Testis (tissue), 3 donors: ENCODE results near the gene FTMT. TPM values are rescaled to one million over a fixed set of nuclear protein-coding genes. Genes with fewer than 3 reads are reported as not detected.

Experiments
- DNase-seq: peaks from one replicate; pipeline ENCODE4 v3.0.0-alpha.2; 2019
- H3K27ac ChIP-seq, 2 donors: fragments of 200-600 bp; sonication (generic); one replicate each; pipeline ENCODE4 v1.5.1; 2019
- H3K27me3 ChIP-seq: fragments of 200-600 bp; sonication (generic); one replicate; pipeline ENCODE4 v1.5.1; 2019
- H3K36me3 ChIP-seq: fragments of 200-600 bp; sonication (generic); one replicate; pipeline ENCODE4 v1.5.1; 2017; ENCODE audit warnings: low read depth; ENCODE audit errors: missing control alignments
- H3K4me1 ChIP-seq: fragments of 200-600 bp; sonication (generic); one replicate; pipeline ENCODE4 v1.5.1; 2019
- H3K4me3 ChIP-seq, 2 donors: fragments of 200-600 bp; sonication (generic); one replicate each; pipeline ENCODE4 v1.5.1; 2017 to 2019
- H3K9me3 ChIP-seq: fragments of 200-600 bp; sonication (generic); one replicate; pipeline ENCODE4 v1.5.1; 2017
- POLR2A ChIP-seq: fragments of 450-650 bp; IDR thresholded peaks from one replicate; pipeline ENCODE4 v1.6.1; 2017; ENCODE audit warnings: antibody characterized with exemption, mild to moderate bottlenecking, moderate library complexity
- WGBS, 2 donors: methylation state at CpG; one replicate each; pipeline ENCODE4 v1.1.5; 2018; 5-methylcytosine and 5-hydroxymethylcytosine counted together
- intact Hi-C: fragments of 100-400 bp; cut with DNase I; formaldehyde crosslinking; loops from one replicate; pipeline ENCODE4 v1.15.1; 2023; ENCODE audit warnings: low total_unique reads
- polyA plus RNA-seq: library from polyadenylated mRNA; stranded (reverse); fragments of 350-450 nt; fragmentation: Illumina TruSeq; extraction: RNeasy Lipid Tissue Mini Kit (QIAGEN cat#74804); gene quantifications from one replicate; pipeline ENCODE4 v1.2.3, GENCODE V29; 2014; ENCODE audit warnings: low read depth, low replicate concordance; ENCODE audit not compliant: insufficient read depth
- total RNA-seq, 2 donors: library from RNA; depleted of rRNA; stranded (reverse); fragments of >200 nt; gene quantifications; one replicate each; pipeline ENCODE4 v1.2.3, GENCODE V29; 2016
- TF ChIP-seq, protein P1 (sequence below), 3 experiments: fragments of 450-650 bp in 2 of 3; fragments of 200-600 bp in 1 of 3; sonication (generic) in 1 of 3; IDR thresholded peaks; one replicate each; pipeline ENCODE4 v1.5.1; 2016 to 2019; ENCODE audit warnings: antibody characterized with exemption in 3 of 3, mild to moderate bottlenecking in 2 of 3, moderate library complexity in 1 of 3

FTMT gene
- total and polyA plus RNA-seq, 3 donors from 2014 or later, result 18.1 to 101 (median 37.2) TPM

DNA sequence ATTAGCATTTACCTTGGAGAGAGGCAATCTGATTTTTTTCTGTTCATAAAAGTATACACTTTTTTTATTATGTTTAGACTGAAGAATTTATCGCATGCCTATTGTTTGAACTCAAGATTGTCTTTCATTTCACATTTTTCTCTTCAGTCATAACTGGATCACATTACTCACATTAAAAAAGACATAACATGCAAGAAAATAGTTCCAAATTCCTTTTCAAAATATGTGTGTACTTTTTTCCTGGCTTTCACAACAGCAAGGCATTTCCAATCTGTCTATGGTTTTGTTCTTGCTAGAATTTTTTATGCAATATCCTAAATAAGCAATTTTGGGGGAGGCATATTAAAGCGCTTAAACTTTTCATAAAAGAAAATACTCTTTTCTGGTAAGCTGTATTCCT lies 21.2 kb downstream of the FTMT start:
- Histone ChIP-seq H3K27ac (no peak overlapping the region), H3K4me1 (no peaks in the 10 kb centered on the region), H3K9me3 (no peaks in the 10 kb centered on the region), H3K27me3 (no peaks in the 10 kb centered on the region), H3K36me3 (no peaks in the 10 kb centered on the region), H3K4me3 (no peak overlapping the region)
- no peak for TF ChIP-seq POLR2A
- TF ChIP-seq, protein P1, sequence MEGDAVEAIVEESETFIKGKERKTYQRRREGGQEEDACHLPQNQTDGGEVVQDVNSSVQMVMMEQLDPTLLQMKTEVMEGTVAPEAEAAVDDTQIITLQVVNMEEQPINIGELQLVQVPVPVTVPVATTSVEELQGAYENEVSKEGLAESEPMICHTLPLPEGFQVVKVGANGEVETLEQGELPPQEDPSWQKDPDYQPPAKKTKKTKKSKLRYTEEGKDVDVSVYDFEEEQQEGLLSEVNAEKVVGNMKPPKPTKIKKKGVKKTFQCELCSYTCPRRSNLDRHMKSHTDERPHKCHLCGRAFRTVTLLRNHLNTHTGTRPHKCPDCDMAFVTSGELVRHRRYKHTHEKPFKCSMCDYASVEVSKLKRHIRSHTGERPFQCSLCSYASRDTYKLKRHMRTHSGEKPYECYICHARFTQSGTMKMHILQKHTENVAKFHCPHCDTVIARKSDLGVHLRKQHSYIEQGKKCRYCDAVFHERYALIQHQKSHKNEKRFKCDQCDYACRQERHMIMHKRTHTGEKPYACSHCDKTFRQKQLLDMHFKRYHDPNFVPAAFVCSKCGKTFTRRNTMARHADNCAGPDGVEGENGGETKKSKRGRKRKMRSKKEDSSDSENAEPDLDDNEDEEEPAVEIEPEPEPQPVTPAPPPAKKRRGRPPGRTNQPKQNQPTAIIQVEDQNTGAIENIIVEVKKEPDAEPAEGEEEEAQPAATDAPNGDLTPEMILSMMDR (IDR thresholded peaks at IDR 0.05), result no peak
- WGBS, 2 donors, result 88% methylated on average over 2 of the region's 2 CpGs
- intact Hi-C loops, result no loop called here
- no peak for DNase-seq

DNA sequence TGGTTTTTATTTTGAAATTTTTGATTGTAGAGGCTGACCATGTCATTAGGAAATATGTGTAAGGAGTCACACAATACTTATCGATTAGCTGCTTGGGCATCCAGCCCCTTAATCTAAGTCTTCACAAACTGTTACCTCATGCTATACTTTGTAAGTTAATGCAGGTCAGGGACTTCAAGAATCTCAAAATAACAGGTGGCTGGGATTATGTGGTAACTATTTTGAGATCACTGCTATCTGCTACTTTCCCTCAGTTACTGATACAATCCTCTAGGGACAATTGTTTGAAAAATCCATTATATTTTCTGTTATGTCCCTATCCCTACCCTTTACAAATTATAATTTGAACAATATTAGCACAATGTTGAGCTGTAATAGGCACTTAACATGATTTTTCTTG lies 21.7 kb downstream of the FTMT start:
- WGBS, 2 donors, result 75 to 84% methylated on average over 1 of the region's 1 CpG
- Histone ChIP-seq H3K4me3 (no peak overlapping the region), H3K9me3 (no peaks in the 10 kb centered on the region), H3K27me3 (no peaks in the 10 kb centered on the region), H3K4me1 (no peaks in the 10 kb centered on the region), H3K36me3 (no peaks in the 10 kb centered on the region), H3K27ac (no peak overlapping the region)
- no peak for DNase-seq
- TF ChIP-seq, protein P1 (IDR thresholded peaks at IDR 0.05), result no peak
- TF ChIP-seq POLR2A, result no peak
- intact Hi-C loops, result no loop called here

DNA sequence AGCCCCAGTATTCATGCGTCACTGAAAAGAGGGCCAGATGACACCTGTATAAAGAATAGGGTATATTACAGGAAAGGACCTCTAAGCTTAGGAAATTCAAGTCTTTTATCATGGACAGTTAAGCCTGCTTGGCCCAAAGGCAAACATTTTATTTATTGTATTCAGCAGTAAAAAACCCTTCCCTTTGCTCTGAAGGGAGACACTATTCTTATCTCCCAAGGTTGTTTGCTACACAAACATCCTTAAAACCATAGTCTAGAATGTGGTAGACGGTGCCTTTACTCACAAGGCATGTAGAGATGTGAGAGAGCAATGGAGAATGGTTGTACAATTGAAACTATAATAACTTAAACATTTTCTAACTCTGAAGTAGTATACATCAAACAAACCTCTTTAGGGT lies 33.9 kb downstream of the FTMT start:
- no peak for TF ChIP-seq POLR2A
- TF ChIP-seq, protein P1 (IDR thresholded peaks at IDR 0.05), result no peak
- WGBS, 2 donors, result 61 to 70% methylated on average over 2 of the region's 2 CpGs
- H3K9me3 ChIP-seq, result no peaks in the 10 kb centered on the region
- DNase-seq, result no peak
- H3K4me1 ChIP-seq, result no peaks in the 10 kb centered on the region
- no peaks in the 10 kb centered on the region for H3K27me3 ChIP-seq
- intact Hi-C loops, result no loop called here
- no peaks in the 10 kb centered on the region for H3K36me3 ChIP-seq
- no peak overlapping the region for H3K27ac ChIP-seq
- H3K4me3 ChIP-seq, result no peak overlapping the region

DNA sequence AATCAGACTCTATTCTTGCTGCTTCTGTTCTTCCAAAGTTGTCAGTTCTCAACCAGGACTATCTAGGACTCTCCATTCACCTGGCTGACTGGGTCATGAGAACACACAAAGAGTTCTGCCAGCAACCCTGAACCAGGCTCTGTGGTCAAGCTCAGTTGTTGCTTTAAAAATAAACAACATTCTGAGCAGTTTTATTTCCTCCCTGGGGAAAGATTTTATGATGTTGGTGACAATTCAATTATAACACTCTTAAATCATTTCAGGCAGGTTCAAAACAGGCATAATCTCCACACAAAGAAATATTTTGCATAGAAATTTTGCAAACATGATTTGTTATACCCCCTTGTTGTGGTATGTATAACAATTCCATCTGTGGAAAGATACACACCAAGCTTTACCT lies 36.0 kb downstream of the FTMT start:
- intact Hi-C loops, result no loop called here
- Histone ChIP-seq H3K27me3 (no peaks in the 10 kb centered on the region), H3K9me3 (no peaks in the 10 kb centered on the region), H3K36me3 (no peaks in the 10 kb centered on the region), H3K4me1 (no peaks in the 10 kb centered on the region), H3K4me3 (no peak overlapping the region), H3K27ac (no peak overlapping the region)
- TF ChIP-seq POLR2A, result no peak
- TF ChIP-seq, protein P1 (IDR thresholded peaks at IDR 0.05), result no peak
- DNase-seq, result no peak

DNA sequence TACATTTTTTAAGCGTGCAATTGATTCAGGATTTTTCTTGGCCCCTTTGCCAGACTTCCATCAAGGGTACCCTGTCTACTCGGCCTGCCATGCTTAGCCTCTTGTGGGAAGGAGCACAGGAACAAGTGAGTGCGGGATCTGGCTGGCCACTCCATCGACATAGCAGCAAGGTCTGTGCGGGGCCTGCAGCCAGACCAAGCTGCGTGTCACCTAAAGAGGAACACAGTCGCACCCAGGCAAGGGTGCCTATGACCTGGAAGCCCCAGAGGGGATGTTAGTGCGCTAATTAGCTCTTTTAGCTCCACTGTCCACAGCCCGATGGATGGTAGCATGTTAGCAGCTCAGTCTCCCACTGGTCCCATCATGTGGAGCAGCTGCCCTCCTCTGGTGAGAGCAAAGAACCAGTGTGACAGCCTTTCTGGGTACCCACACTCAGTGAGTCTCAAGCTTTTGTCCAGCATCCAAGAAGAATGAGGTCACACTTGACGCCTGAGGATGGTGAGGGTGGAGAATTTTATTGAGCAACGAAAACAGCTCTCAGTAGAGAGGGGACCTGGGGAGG lies 38.7 kb downstream of the FTMT start:
- H3K9me3 ChIP-seq, result no peaks in the 10 kb centered on the region
- intact Hi-C loops, result no loop called here
- WGBS, 2 donors, result 84 to 95% methylated on average over 11 of the region's 11 CpGs

More for the DNA sequence above, 38.7 kb downstream of the FTMT start:
- H3K36me3 ChIP-seq, result no peaks in the 10 kb centered on the region
- no peaks in the 10 kb centered on the region for H3K4me1 ChIP-seq
- DNase-seq, result no peak
- TF ChIP-seq, protein P1 (IDR thresholded peaks at IDR 0.05), result no peak
- no peak for TF ChIP-seq POLR2A
- H3K27me3 ChIP-seq, result no peaks in the 10 kb centered on the region
- H3K27ac ChIP-seq, result no peak overlapping the region
- no peak overlapping the region for H3K4me3 ChIP-seq
